ENCODE results near the gene PIP5K1C.

- TF ChIP-seq CTCF (IDR thresholded peaks at IDR 0.05) = no peak
- no peak for TF ChIP-seq POLR2A (IDR thresholded peaks at IDR 0.05)
These were observed 89.2 kb downstream of the PIP5K1C start for GRCh38 chr19:3610745-3611717.

All from esophagus squamous epithelium (tissue), 4 donors.